HUES48 (cell line): ENCODE results near the gene RALGPS2.
A peak's percentile ranks its signal among the peaks of the same experiment; 100 is the strongest.

ENCODE experiments used
- H3K27ac ChIP-seq: one replicate; pipeline ENCODE4 v1.7.0; 2013; ENCODE audit warnings: low read depth, low read length, inconsistent platforms
- H3K27me3 ChIP-seq: 2 replicates; pipeline ENCODE4 v1.6.1; 2013; ENCODE audit warnings: mild to moderate bottlenecking, low read length; ENCODE audit not compliant: control insufficient read depth, insufficient read depth
- H3K36me3 ChIP-seq: 2 replicates; pipeline ENCODE4 v1.6.1; 2013; ENCODE audit warnings: low read length; ENCODE audit not compliant: control insufficient read depth, insufficient read depth
- H3K4me1 ChIP-seq: 2 replicates; pipeline ENCODE4 v1.6.1; 2013; ENCODE audit warnings: mild to moderate bottlenecking, low read length; ENCODE audit not compliant: control insufficient read depth, insufficient read depth
- H3K4me3 ChIP-seq: 2 replicates; pipeline ENCODE4 v1.5.1; 2013; ENCODE audit warnings: mild to moderate bottlenecking, low read depth, low read length
- H3K9ac ChIP-seq: 2 replicates; pipeline ENCODE4 v1.6.1; 2013; ENCODE audit warnings: mild to moderate bottlenecking, low read depth, low read length, moderate library complexity
- H3K9me3 ChIP-seq: 2 replicates; pipeline ENCODE4 v1.6.1; 2013; ENCODE audit warnings: low read length; ENCODE audit not compliant: control insufficient read depth, insufficient read depth

The RALGPS2 gene, protein sequence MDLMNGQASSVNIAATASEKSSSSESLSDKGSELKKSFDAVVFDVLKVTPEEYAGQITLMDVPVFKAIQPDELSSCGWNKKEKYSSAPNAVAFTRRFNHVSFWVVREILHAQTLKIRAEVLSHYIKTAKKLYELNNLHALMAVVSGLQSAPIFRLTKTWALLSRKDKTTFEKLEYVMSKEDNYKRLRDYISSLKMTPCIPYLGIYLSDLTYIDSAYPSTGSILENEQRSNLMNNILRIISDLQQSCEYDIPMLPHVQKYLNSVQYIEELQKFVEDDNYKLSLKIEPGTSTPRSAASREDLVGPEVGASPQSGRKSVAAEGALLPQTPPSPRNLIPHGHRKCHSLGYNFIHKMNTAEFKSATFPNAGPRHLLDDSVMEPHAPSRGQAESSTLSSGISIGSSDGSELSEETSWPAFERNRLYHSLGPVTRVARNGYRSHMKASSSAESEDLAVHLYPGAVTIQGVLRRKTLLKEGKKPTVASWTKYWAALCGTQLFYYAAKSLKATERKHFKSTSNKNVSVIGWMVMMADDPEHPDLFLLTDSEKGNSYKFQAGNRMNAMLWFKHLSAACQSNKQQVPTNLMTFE

DNA sequence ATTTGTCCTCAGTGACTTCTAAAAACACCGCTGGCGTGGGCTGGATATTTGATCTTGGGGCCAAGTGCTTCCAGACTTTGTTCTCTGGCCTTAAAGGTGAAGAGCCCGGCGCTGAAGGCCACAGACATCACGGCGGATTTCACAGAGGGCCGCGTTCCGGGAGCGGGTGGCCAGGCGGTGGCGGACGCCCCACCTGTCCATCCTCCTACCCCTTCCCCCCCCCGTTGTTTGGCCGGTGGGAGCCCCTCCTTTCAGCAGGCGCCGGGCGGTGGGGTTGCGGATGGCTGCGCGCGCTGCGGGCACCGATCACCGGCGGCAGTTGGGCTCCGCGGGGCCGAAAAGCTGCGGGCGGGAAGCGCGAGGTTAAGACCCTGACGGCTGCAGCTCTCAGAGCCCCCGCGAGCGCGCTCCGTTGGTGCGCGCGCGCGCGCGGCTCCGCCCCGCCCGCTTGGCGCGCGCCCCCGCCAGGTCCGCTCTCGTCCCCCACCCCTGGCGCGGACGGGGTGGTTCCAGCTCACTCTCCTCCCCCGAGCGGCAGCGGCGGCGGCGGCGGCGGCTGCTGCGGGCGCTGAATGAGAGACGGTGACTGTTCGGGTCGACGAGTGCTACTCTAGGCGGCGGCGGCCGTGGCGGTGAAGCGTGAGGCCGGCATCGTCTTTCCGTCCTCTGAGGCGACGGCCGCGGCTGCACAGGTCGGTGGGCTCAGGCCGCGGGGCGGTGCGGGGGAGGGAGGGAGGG lies at the start of gene RALGPS2:
Gene RALGPS2 (plus strand): TSS at position 517 of the 738 bp plus-strand sequence. CDS start 51,521 bp downstream, outside the sequence.
- Histone ChIP-seq H3K9me3 (no peaks in the 10 kb centered on the region), H3K27ac (peak within 1 kb of the TSS; percentile 90), H3K4me1 (peaks cover 27% of the 10 kb centered on the region), H3K4me3 (peak within 1 kb of the TSS; percentile 88), H3K36me3 (no peaks in the 10 kb centered on the region; the same call in 1 of the 2 replicates), H3K27me3 (0 out of 2 replicates have a peak, but pooled peaks cover 6% of the 10 kb centered on the region), H3K9ac (peak within 1 kb of the TSS; percentile 68)

DNA sequence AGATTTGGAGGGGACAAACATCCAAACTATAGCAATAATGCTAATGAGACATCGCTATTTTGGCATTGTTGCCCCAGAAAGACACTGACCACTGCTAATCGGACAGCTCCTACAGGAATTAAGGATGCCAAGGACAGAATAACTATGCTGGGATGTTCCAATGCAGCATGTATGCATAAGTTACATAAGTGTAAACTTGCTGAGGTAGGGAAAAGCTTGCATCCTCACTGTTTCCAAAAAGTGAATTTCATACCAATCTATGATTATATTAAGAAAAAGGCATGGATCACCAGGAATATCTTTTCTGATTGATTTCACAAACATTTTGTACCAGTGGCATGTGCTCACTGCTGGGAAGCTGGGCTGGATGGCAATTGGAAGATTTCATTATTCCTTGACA lies 45.8 kb upstream of the RALGPS2 start:
- Histone ChIP-seq H3K27me3 (no peaks in the 10 kb centered on the region), H3K9me3 (no peaks in the 10 kb centered on the region), H3K36me3 (no peaks in the 10 kb centered on the region), H3K27ac (no peak overlapping the region), H3K4me1 (no peaks in the 10 kb centered on the region), H3K9ac (no peak overlapping the region), H3K4me3 (no peak overlapping the region)

DNA sequence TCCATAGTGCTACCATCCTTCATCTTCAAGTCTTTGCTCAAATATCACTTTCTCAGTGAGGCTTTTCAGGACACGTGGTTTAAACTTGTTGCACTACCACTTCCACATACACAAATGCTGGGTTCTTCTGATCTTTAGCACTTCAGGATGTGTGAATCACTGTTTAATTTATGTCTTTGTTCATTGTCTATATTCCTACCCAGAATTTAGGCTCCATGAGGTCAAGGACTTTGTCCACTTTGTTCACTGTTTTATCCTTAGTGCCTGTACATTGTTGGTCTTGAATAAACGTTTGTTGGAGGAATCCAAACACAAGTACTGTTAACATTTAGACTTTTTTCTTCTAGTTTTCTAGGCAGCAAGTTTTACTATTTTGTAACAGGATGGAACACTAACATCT lies 42.6 kb upstream of the RALGPS2 start:
- H3K9me3 ChIP-seq, result no peaks in the 10 kb centered on the region
- no peak overlapping the region for H3K4me3 ChIP-seq
- no peak overlapping the region for H3K9ac ChIP-seq
- no peaks in the 10 kb centered on the region for H3K4me1 ChIP-seq
- H3K36me3 ChIP-seq, result no peaks in the 10 kb centered on the region
- no peak overlapping the region for H3K27ac ChIP-seq
- no peaks in the 10 kb centered on the region for H3K27me3 ChIP-seq

DNA sequence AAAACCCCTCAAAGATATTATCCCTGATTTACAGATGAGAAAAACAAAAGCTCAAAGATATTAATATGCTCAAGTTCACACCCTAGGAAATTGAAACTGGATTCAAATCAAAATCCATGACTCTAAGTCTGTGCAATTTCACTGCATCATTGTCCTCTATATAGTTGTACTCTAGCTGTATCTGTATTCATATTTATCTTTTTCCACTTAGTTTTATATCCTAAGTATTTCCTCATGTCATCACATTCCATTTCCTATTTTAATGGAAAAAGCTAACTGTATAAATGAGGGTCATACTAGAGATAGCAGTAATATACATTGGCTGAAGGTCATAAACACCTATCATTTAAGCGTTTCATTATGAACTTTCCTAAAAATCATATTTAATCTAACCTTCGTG lies 42.2 kb upstream of the RALGPS2 start:
- H3K9me3 ChIP-seq, result no peaks in the 10 kb centered on the region
- no peak overlapping the region for H3K27ac ChIP-seq
- no peak overlapping the region for H3K9ac ChIP-seq
- H3K4me1 ChIP-seq, result no peaks in the 10 kb centered on the region
- H3K36me3 ChIP-seq, result no peaks in the 10 kb centered on the region
- no peaks in the 10 kb centered on the region for H3K27me3 ChIP-seq
- H3K4me3 ChIP-seq, result no peak overlapping the region

DNA sequence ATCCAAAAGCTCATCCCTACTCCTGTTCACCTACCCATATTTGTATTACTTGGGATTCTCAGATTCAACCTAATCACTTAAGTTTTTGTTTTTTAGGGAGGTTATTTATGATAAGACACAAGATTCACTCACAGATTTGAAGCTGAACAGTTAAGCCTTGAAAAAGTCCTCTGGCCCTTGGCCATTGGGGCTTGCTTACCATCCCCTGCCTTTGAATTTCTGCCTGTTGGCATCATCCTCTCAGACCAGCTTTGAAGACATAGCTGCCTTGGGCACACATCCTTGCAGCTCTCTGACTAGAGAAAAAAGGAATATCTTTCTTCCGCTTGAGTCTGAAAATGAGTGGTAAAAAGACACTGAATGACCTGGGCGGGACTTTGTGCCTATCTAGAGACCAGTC lies 41.8 kb upstream of the RALGPS2 start:
- Histone ChIP-seq H3K9me3 (no peaks in the 10 kb centered on the region), H3K27me3 (no peaks in the 10 kb centered on the region), H3K4me3 (no peak overlapping the region), H3K36me3 (no peaks in the 10 kb centered on the region), H3K4me1 (no peaks in the 10 kb centered on the region), H3K9ac (no peak overlapping the region), H3K27ac (no peak overlapping the region)

DNA sequence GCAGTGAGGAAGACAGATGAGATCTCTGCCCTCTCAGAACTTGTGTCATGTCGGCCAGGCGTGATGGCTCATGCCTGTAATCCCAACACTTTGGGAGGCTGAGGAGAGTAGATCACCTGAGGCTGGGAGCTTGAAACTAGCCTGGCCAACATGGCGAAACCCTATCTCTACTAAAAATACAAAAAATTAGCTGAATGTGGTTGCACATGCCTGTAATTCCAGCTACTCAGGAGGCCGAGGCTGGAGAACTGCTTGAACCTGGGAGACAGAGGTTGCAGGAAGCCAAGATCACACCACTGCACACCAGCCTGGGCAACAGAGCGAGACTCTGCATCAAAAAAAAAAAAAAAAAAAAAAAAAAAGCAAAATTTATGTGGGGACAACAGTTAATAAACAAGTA lies 40.9 kb upstream of the RALGPS2 start:
- Histone ChIP-seq H3K9me3 (no peaks in the 10 kb centered on the region), H3K27ac (no peak overlapping the region), H3K4me3 (no peak overlapping the region), H3K9ac (no peak overlapping the region), H3K27me3 (no peaks in the 10 kb centered on the region), H3K4me1 (no peaks in the 10 kb centered on the region), H3K36me3 (no peaks in the 10 kb centered on the region)

DNA sequence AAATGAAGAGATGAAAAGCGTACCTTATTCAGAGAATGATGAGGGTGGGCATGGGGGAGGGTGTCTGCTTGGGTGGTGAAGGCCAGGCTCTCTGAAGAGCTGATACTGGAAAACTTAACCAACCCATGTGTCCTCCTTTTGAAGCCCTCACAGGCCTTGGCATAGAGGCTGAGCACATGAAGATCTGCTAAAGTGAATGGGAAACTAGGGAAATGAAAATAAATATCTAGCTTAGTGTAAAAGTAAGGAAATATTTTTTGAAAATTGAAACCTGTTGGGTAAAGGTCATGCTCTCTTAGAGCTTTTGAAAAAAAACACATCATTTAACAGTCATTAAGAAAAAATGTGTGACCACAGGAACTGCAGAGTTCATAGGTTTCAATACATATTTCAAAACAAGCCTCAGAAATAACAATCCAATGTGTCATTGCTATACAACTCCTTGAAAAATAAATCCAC lies 40.5 kb upstream of the RALGPS2 start:
- no peak overlapping the region for H3K9ac ChIP-seq
- no peaks in the 10 kb centered on the region for H3K9me3 ChIP-seq
- no peak overlapping the region for H3K4me3 ChIP-seq
- H3K27ac ChIP-seq, result no peak overlapping the region
- no peaks in the 10 kb centered on the region for H3K36me3 ChIP-seq
- no peaks in the 10 kb centered on the region for H3K27me3 ChIP-seq
- no peaks in the 10 kb centered on the region for H3K4me1 ChIP-seq

DNA sequence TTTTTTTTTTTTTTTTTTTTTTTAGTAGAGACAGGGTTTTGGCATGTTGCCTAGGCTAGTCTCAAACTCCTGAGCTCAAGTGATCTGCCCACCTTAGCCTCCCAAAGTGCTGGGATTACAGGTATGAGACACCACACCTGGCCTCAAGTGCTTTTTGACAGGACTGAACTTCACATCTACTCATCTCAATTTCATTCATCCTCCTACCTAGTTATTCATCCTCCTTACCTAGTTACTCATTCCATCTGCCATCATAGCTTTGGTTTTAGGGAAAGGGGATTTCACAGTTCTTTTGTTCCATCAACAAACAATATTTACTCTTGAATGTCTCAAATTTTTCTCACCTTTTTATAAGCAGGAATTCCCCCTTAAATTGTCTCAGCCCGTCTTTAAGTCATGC lies 38.6 kb upstream of the RALGPS2 start:
- no peak overlapping the region for H3K9ac ChIP-seq
- H3K36me3 ChIP-seq, result no peaks in the 10 kb centered on the region
- no peaks in the 10 kb centered on the region for H3K9me3 ChIP-seq
- H3K27me3 ChIP-seq, result no peaks in the 10 kb centered on the region
- no peak overlapping the region for H3K4me3 ChIP-seq
- H3K27ac ChIP-seq, result no peak overlapping the region
- no peaks in the 10 kb centered on the region for H3K4me1 ChIP-seq

DNA sequence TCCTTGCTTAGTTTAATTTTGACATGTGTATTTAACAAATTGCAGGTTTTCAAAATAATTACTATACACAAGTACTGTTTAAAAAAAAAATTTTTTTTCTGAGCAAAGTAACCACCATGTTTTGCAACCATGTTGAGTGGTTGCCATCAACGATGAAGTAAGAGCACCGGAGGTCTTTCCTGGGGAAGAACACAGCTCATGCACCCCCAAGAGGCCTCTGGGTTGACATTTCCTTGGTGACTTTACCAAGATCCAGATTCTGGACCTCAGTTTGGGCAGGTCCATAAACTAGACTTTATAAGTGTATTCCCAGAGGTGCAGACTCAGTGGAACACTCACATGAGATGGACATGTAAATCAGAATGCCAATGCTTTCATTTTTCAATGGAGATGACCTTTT lies 36.8 kb upstream of the RALGPS2 start:
- no peak overlapping the region for H3K27ac ChIP-seq
- no peak overlapping the region for H3K4me3 ChIP-seq
- H3K4me1 ChIP-seq, result no peaks in the 10 kb centered on the region
- no peaks in the 10 kb centered on the region for H3K27me3 ChIP-seq
- no peaks in the 10 kb centered on the region for H3K36me3 ChIP-seq
- H3K9ac ChIP-seq, result no peak overlapping the region
- no peaks in the 10 kb centered on the region for H3K9me3 ChIP-seq

DNA sequence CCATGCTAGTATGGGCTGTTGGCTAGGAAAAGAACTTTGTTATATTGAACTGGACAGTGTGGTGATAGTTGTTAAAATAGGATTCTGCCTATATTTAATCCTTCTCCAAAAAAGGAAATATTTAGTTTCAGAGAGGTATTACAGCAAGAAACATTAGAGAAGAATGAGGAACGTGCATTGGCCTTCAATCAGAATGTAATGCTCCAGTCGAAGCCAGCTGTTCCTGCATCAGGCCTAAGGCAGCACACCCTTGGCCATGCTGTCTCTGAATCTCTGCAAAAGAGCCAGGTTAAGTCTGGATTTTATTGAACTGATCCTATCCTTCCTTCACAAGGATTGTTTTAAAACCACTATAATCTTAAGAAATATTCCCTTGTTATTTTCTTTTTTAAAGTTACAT lies 35.3 kb upstream of the RALGPS2 start:
- Histone ChIP-seq H3K27ac (no peak overlapping the region), H3K4me3 (no peak overlapping the region), H3K4me1 (no peaks in the 10 kb centered on the region), H3K36me3 (no peaks in the 10 kb centered on the region), H3K9me3 (no peaks in the 10 kb centered on the region), H3K27me3 (no peaks in the 10 kb centered on the region), H3K9ac (no peak overlapping the region)

DNA sequence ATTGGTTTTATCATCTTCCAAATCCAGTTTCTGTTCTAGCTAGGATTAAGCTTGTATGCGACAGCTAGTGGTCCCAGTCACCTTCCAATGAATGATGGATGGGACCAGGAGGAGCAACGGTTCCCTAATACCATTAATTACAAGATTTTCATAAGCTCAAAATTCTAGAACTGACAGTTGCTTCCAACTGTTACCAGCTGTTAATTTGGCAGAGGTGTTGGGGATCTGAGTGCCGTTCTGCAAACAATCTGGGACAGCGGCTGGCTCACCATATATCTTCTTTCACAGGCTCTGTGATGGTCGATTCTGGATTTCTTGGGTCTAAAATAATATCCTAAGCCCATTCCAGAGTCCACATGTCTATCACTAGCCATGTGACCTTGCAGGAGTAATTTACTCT lies 34.5 kb upstream of the RALGPS2 start:
- no peaks in the 10 kb centered on the region for H3K27me3 ChIP-seq
- no peaks in the 10 kb centered on the region for H3K36me3 ChIP-seq
- no peaks in the 10 kb centered on the region for H3K4me1 ChIP-seq
- no peak overlapping the region for H3K9ac ChIP-seq
- no peak overlapping the region for H3K27ac ChIP-seq
- no peak overlapping the region for H3K4me3 ChIP-seq
- no peaks in the 10 kb centered on the region for H3K9me3 ChIP-seq
